VCaP (cell line): ENCODE data around the gene ZNF362.

ENCODE experiments used
- H3K27ac ChIP-seq: fragments of 450-650 bp; 2 replicates; pipeline ENCODE4 v1.5.1; 2017
- CTCF ChIP-seq: fragments of 450-650 bp; conservative IDR thresholded peaks from 2 replicates; pipeline ENCODE4 v1.5.1; 2017; ENCODE audit warnings: mild to moderate bottlenecking, moderate library complexity

ZNF362 gene

GRCh38 chr1:33311706-33312412 lies 55.6 kb downstream of the ZNF362 start:
- no peak for TF ChIP-seq CTCF
- H3K27ac ChIP-seq, result no peak overlapping the region

- no peak for TF ChIP-seq CTCF
- no peak overlapping the region for H3K27ac ChIP-seq
Measured at GRCh38 chr1:33312413-33312749, 56.1 kb downstream of the ZNF362 start.

- TF ChIP-seq CTCF, result no peak
- H3K27ac ChIP-seq, result no peak overlapping the region
Measured at GRCh38 chr1:33314416-33314815, 58.1 kb downstream of the ZNF362 start.

- no peak overlapping the region for H3K27ac ChIP-seq
- no peak for TF ChIP-seq CTCF
Measured at GRCh38 chr1:33316601-33317000, 60.3 kb downstream of the ZNF362 start.

- no peak overlapping the region for H3K27ac ChIP-seq
- no peak for TF ChIP-seq CTCF
Measured at GRCh38 chr1:33317354-33317753, 61.1 kb downstream of the ZNF362 start.

GRCh38 chr1:33317946-33318345 lies 61.7 kb downstream of the ZNF362 start:
- no peak overlapping the region for H3K27ac ChIP-seq
- TF ChIP-seq CTCF, result no peak

GRCh38 chr1:33319186-33319948 lies 63.1 kb downstream of the ZNF362 start:
- H3K27ac ChIP-seq, result no peak overlapping the region
- TF ChIP-seq CTCF, result no peak
